Ishikawa (cell line): ENCODE results near the gene HOTAIR.

ENCODE experiments used
- EGR1 ChIP-seq: IDR thresholded peaks from 2 replicates; pipeline ENCODE4 v1.6.1; 2012
- EP300 ChIP-seq: IDR thresholded peaks from 2 replicates; pipeline ENCODE4 v1.6.1; 2012; ENCODE audit warnings: borderline replicate concordance
- MAX ChIP-seq: IDR thresholded peaks from 2 replicates; pipeline ENCODE4 v1.6.1; 2012
- RAD21 ChIP-seq: IDR thresholded peaks from 2 replicates; pipeline ENCODE4 v1.6.1; 2012; ENCODE audit warnings: low read depth

GRCh38 chr12:53937596-53938325, 37.0 kb downstream of the HOTAIR start:
- TF ChIP-seq MAX (no peak), RAD21 (no peak), EGR1 (no peak), EP300 (no peak)
